Measurements from ENCODE around the gene CYB561. TPM values are rescaled to one million over a fixed set of nuclear protein-coding genes. Genes with fewer than 3 reads are reported as not detected.

Gene CYB561
- total RNA-seq, 1 donor from 2014 or later, result 9.0 TPM

GRCh38 chr17:63435681-63436522, 10.2 kb downstream of the CYB561 start:
- Histone ChIP-seq H3K27me3 (ENCODE audit: low read depth) (no peaks in the 10 kb centered on the region), H3K36me3 (no peaks in the 10 kb centered on the region), H3K4me3 (peak overlapping the region; percentile 39), H3K27ac (replicated peaks) (peak overlapping the region; percentile 85), H3K4me1 (peaks cover 78% of the 10 kb centered on the region), H3K9me3 (replicated peaks) (no peaks in the 10 kb centered on the region)
- TF ChIP-seq CTCF (IDR thresholded peaks at IDR 0.05; ENCODE audit: borderline replicate concordance), result no peak
- DNase-seq, result no peak
- intact Hi-C loops (cut with micrococcal nuclease), result no loop called here

GRCh38 chr17:63434951-63435571, 11.0 kb downstream of the CYB561 start:
- intact Hi-C loops (cut with micrococcal nuclease), result no loop called here
- Histone ChIP-seq H3K27me3 (ENCODE audit: low read depth) (no peaks in the 10 kb centered on the region), H3K27ac (replicated peaks) (peak overlapping the region; percentile 85), H3K36me3 (no peaks in the 10 kb centered on the region), H3K9me3 (replicated peaks) (no peaks in the 10 kb centered on the region), H3K4me1 (peaks cover 71% of the 10 kb centered on the region), H3K4me3 (peak overlapping the region; percentile 39)
- TF ChIP-seq CTCF (IDR thresholded peaks at IDR 0.05; ENCODE audit: borderline replicate concordance), result no peak
- peak; percentile 65 for DNase-seq

GRCh38 chr17:63433746-63434591, 12.1 kb downstream of the CYB561 start:
- Histone ChIP-seq H3K4me1 (peaks cover 60% of the 10 kb centered on the region), H3K27me3 (ENCODE audit: low read depth) (no peaks in the 10 kb centered on the region), H3K4me3 (peak overlapping the region; percentile 39), H3K36me3 (no peaks in the 10 kb centered on the region), H3K27ac (replicated peaks) (peak overlapping the region; percentile 85), H3K9me3 (replicated peaks) (no peaks in the 10 kb centered on the region)
- no peak for TF ChIP-seq CTCF (IDR thresholded peaks at IDR 0.05; ENCODE audit: borderline replicate concordance)
- DNase-seq, result peak; percentile 89
- intact Hi-C loops (cut with micrococcal nuclease), result no loop called here

GRCh38 chr17:63431939-63432804, 13.9 kb downstream of the CYB561 start:
- no peak overlapping the region for H3K4me3 ChIP-seq
- H3K9me3 ChIP-seq (replicated peaks), result no peaks in the 10 kb centered on the region
- peak overlapping the region; percentile 85 for H3K27ac ChIP-seq (replicated peaks)
- no peak for TF ChIP-seq CTCF (IDR thresholded peaks at IDR 0.05; ENCODE audit: borderline replicate concordance)
- no peaks in the 10 kb centered on the region for H3K36me3 ChIP-seq
- peaks cover 57% of the 10 kb centered on the region for H3K4me1 ChIP-seq
- no peak for DNase-seq
- intact Hi-C loops (cut with micrococcal nuclease), result no loop called here
- no peaks in the 10 kb centered on the region for H3K27me3 ChIP-seq (ENCODE audit: low read depth)

DNA sequence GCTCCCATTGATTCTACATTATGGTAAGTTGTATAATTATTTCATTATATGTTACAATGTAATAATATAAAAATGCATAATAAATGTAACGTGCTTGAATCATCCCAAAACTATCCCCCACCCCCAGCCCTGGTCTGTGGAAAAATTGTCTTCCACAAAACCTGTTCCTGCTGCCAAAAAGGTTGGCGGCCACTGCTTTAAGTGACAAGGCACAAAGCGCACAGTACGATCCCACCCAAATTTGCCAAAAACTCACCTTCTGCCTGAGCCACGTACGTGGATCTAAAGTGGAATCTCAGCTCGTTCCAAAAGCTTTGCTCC, 14.5 kb downstream of the CYB561 start:
- no peak overlapping the region for H3K27ac ChIP-seq (replicated peaks)
- DNase-seq, result no peak
- no peak overlapping the region for H3K4me3 ChIP-seq
- no peak for TF ChIP-seq CTCF (IDR thresholded peaks at IDR 0.05; ENCODE audit: borderline replicate concordance)
- intact Hi-C loops (cut with micrococcal nuclease), result no loop called here
- peaks cover 51% of the 10 kb centered on the region for H3K4me1 ChIP-seq
- H3K27me3 ChIP-seq (ENCODE audit: low read depth), result no peaks in the 10 kb centered on the region
- H3K36me3 ChIP-seq, result no peaks in the 10 kb centered on the region
- H3K9me3 ChIP-seq (replicated peaks), result no peaks in the 10 kb centered on the region
